Aorta (tissue), 5 donors: ENCODE results near the gene FAM162A. TPM values are rescaled to one million over a fixed set of nuclear protein-coding genes. Genes with fewer than 3 reads are reported as not detected.
"Not testable (repeated sequence)": the region's sequence is repeated elsewhere in the genome, so short reads cannot be mapped to it uniquely, and the experiment has no call there.

Experiments used
- ATAC-seq: fragments of 200-7000 bp; cut with Tn5 transposase; one replicate; pipeline ENCODE4 v1.9.1; 2022; ENCODE audit warnings: moderate library complexity; ENCODE audit not compliant: low FRiP score
- DNase-seq, 2 donors: peaks; one replicate each; pipeline ENCODE4 v3.0.0-alpha.2; 2020
- H3K27ac ChIP-seq, 2 donors: one replicate each; pipeline ENCODE4 v1.5.1; 2013; ENCODE audit warnings: low read length in 2 of 2, mild to moderate bottlenecking in 2 of 2, moderate library complexity in 2 of 2, control low read depth in 1 of 2, inconsistent platforms in 1 of 2, low read depth in 1 of 2
- H3K27me3 ChIP-seq, 2 donors: one replicate each; pipeline ENCODE4 v1.6.1; 2013; ENCODE audit warnings: control low read depth in 1 of 2, low read length in 1 of 2, mild to moderate bottlenecking in 1 of 2, moderate library complexity in 1 of 2; ENCODE audit not compliant: insufficient read depth in 2 of 2, control insufficient read depth in 1 of 2
- H3K36me3 ChIP-seq, 2 donors: one replicate each; pipeline ENCODE4 v1.6.1; 2013; ENCODE audit warnings: control low read depth in 1 of 2, low read length in 1 of 2, mild to moderate bottlenecking in 1 of 2; ENCODE audit not compliant: insufficient read depth in 2 of 2, control insufficient read depth in 1 of 2
- H3K4me1 ChIP-seq, 2 donors: one replicate each; pipeline ENCODE4 v1.6.1; 2013; ENCODE audit warnings: low read length in 2 of 2, control low read depth in 1 of 2, mild to moderate bottlenecking in 1 of 2, moderate library complexity in 1 of 2; ENCODE audit not compliant: insufficient read depth in 2 of 2, control insufficient read depth in 1 of 2
- H3K4me3 ChIP-seq, 2 donors: one replicate each; pipeline ENCODE4 v1.5.1; 2013; ENCODE audit warnings: low read length in 2 of 2, control low read depth in 1 of 2, mild to moderate bottlenecking in 1 of 2
- H3K9me3 ChIP-seq: one replicate; pipeline ENCODE4 v1.6.1; 2013; ENCODE audit warnings: mild to moderate bottlenecking, low read length; ENCODE audit not compliant: control insufficient read depth
- WGBS, 2 donors: extraction: QIAGEN DNeasy Blood & Tissue Kit; methylation state at CpG; one replicate each; pipeline ENCODE4 v1.1.7; 2013; 5-methylcytosine and 5-hydroxymethylcytosine counted together
- intact Hi-C, 2 donors: fragments of 100-400 bp; cut with DNase I; formaldehyde crosslinking; loops; one replicate each; pipeline versions ENCODE4 v1.14.2 to v1.15.0; 2022
- polyA plus RNA-seq, 2 donors: library from polyadenylated mRNA; stranded (reverse); fragments of 200-250 nt; gene quantifications; one replicate each; pipeline ENCODE4 v1.2.3, GENCODE V29; 2013
- total RNA-seq, 2 donors: library from RNA; stranded (reverse); fragmentation: NEBNext Ultra II Directional; extraction: Animal tissue kit (Norgen Biotek cat#: 25700); gene quantifications; one replicate each; pipeline ENCODE4 v1.2.1, GENCODE V29; 2021
- donor health status: healthy with polysubstance abuse.
- donor health status: Bipolar disorder and iron deficiency.
- donor health status: DM: no; HTN: no; CAD: no.
- donor health status: DM: no; HTN: no; CAD: no.
- donor health status: DM: yes; HTN: yes; CAD: no.

FAM162A gene
- total and polyA plus RNA-seq, 4 donors: 23.7 to 57.7 (median 44.2) TPM

GRCh38 chr3:122448218-122448617 lies 64.2 kb downstream of the FAM162A start:
- not testable (repeated sequence) for DNase-seq, ATAC-seq

DNA sequence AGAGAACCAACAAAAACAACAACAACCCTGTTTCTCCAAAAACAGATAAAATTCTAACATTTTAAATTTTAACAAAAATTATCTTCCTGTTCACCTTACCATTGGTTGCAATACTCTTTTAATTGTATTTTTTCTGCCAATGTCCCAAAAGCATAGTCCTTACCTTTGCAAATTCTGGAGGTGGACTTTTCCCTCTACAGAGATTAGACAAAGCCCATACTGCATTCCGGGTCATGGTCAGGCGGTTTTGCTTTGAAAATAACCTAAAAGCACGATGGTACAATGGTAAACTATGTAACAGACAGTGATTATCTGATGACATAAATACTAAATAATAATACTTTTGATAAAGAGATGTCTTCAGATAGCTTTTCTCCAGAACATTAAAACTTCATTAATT lies 67.4 kb downstream of the FAM162A start:
- H3K27me3 ChIP-seq: no peaks in the 10 kb centered on the region
- H3K36me3 ChIP-seq: peaks cover 0 to 4% of the 10 kb centered on the region in 2 donors
- no peak overlapping the region for H3K27ac ChIP-seq
- H3K9me3 ChIP-seq: no peaks in the 10 kb centered on the region
- H3K4me1 ChIP-seq: no peaks in the 10 kb centered on the region
- DNase-seq (no peak), ATAC-seq (no peak)
- WGBS, 2 donors: 89 to 94% methylated on average over 3 of the region's 3 CpGs
- no peak overlapping the region for H3K4me3 ChIP-seq
- intact Hi-C loops: loop anchor here in 1 of 2 donors (10.0 kb wide), 1 partner anchor 233 kb away; the partner anchor contains the start of gene PARP14

More at GRCh38 chr3:122448218-122448617, 64.2 kb downstream of the FAM162A start:
- H3K36me3 ChIP-seq, H3K9me3 ChIP-seq, H3K4me1 ChIP-seq, H3K27ac ChIP-seq, H3K27me3 ChIP-seq, H3K4me3 ChIP-seq, intact Hi-C loops: not testable (repeated sequence)
- WGBS, 2 donors: 94 to 97% methylated on average over 6 of the region's 6 CpGs

GRCh38 chr3:122456074-122456473 lies 72.1 kb downstream of the FAM162A start:
- ATAC-seq (no peak), DNase-seq (no peak)
- Histone ChIP-seq H3K4me3 (no peak overlapping the region), H3K27ac (no peak overlapping the region), H3K4me1 (no peaks in the 10 kb centered on the region), H3K36me3 (peaks cover 2% of the 10 kb centered on the region in 2 donors), H3K9me3 (no peaks in the 10 kb centered on the region), H3K27me3 (no peaks in the 10 kb centered on the region)
- intact Hi-C loops: loop anchor here (5.0 to 10.0 kb wide), 2 partner anchors 221 to 229 kb away; partner anchors contain the start of gene PARP14 (in 1 of the 2)

DNA sequence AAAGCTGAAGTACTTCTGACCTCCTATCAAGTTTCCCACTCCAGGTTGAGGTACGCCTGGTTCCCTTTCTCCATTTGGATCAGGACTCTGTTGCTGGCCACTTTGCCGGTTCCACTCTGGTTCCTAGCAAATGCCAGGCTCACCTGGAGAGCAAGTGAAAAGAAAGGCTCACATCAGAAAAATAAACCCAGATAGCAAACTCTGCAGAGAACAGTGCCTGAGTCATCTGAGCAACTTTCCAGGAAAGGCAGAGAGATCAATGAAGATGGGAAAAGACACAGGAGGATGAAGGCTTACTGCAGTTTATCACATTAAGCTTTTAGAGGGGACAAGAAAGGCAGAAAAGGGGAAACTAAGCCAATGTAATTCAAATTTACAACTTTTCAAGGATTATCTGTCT lies 73.7 kb downstream of the FAM162A start:
- no peaks in the 10 kb centered on the region for H3K27me3 ChIP-seq
- H3K4me3 ChIP-seq: no peak overlapping the region
- ATAC-seq: no peak
- peaks cover 2% of the 10 kb centered on the region in 2 donors for H3K36me3 ChIP-seq
- intact Hi-C loops: loop anchor here (5.0 to 10.0 kb wide), 2 partner anchors 220 to 227 kb away; partner anchors contain the start of gene PARP14 (in 1 of the 2)
- WGBS, 2 donors: 94 to 96% methylated on average over 2 of the region's 2 CpGs
- H3K9me3 ChIP-seq: no peaks in the 10 kb centered on the region
- DNase-seq: no peak
- H3K27ac ChIP-seq: no peak overlapping the region
- no peaks in the 10 kb centered on the region for H3K4me1 ChIP-seq

DNA sequence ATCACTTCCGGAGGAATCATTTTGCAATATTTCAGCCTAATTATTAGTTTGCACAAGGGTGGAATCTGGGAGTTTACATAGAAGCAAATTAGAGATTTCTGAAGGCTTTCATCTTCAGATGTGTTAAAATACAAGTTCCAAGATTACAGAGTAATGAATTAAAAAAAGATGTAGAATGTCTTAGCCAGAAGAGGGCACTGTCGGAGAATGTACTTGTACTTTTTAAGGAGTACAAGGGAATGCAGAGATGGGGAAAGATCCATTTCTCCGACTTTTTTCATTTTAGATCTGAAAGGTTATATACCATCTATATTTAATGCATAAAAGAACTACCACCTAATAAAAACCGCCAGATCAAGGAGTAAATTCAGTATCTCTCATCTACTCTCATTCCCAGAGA lies 75.0 kb downstream of the FAM162A start:
- no peaks in the 10 kb centered on the region for H3K4me1 ChIP-seq
- DNase-seq: no peak
- no peak for ATAC-seq
- H3K27me3 ChIP-seq: no peaks in the 10 kb centered on the region
- intact Hi-C loops: loop anchor here (5.0 to 10.0 kb wide), 2 partner anchors 218 to 226 kb away; partner anchors contain the start of gene PARP14 (in 1 of the 2)
- 50 to 52% methylated on average over 4 of the region's 4 CpGs for WGBS, 2 donors
- peaks cover 2% of the 10 kb centered on the region in 2 donors for H3K36me3 ChIP-seq
- H3K9me3 ChIP-seq: no peaks in the 10 kb centered on the region
- no peak overlapping the region for H3K27ac ChIP-seq
- no peak overlapping the region for H3K4me3 ChIP-seq

DNA sequence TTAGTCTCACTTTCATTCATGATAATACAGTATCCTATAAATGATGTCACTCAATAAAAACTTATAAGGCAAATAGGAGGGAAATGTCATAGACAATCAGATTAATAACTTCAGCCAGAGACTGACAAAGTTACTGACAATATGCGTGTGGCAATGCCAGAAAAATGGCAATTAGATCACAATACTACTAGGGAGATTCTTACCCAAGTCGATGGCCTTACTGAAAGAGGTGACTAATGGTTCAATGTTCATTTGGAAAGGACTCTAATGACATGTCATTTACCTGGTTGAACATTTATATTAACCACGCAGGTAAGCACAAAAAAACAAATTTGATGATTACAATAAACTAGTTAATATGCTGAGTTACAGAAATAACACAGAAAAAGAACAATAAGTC lies 77.8 kb downstream of the FAM162A start:
- H3K4me1 ChIP-seq: no peaks in the 10 kb centered on the region
- H3K27ac ChIP-seq: no peak overlapping the region
- DNase-seq (no peak), ATAC-seq (no peak)
- intact Hi-C loops: no loop called here
- peaks cover 2% of the 10 kb centered on the region in 2 donors for H3K36me3 ChIP-seq
- 77 to 82% methylated on average over 3 of the region's 3 CpGs for WGBS, 2 donors
- H3K27me3 ChIP-seq: no peaks in the 10 kb centered on the region
- no peaks in the 10 kb centered on the region for H3K9me3 ChIP-seq
- H3K4me3 ChIP-seq: no peak overlapping the region

Other genes with a start within 250 kb of the FAM162A start
- gene CASR, start 200.5 kb upstream of the FAM162A start, total RNA-seq: not detected
- gene CASR, start 200.5 kb upstream of the FAM162A start, polyA plus RNA-seq: not detected
- 1 to 10 TPM; 3.6 to 9.3 TPM for gene CSTA, start 58.9 kb upstream of the FAM162A start, total RNA-seq
- 10 to 100 TPM in 1 of 2 donors, 1 to 10 TPM in 1; 5.7 to 11.4 TPM for gene CSTA, start 58.9 kb upstream of the FAM162A start, polyA plus RNA-seq
- 10 to 100 TPM; 10.6 to 18.6 TPM for gene MIX23, start 951 bp upstream of the FAM162A start, total RNA-seq
- gene MIX23, start 951 bp upstream of the FAM162A start, polyA plus RNA-seq: 10 to 100 TPM; 13.2 to 17.3 TPM
- gene WDR5B, start 31.9 kb downstream of the FAM162A start, total RNA-seq: 1 to 10 TPM; 4.2 to 4.3 TPM
- gene WDR5B, start 31.9 kb downstream of the FAM162A start, polyA plus RNA-seq: 1 to 10 TPM; 1.6 to 4.1 TPM
- gene KPNA1, start 130.8 kb downstream of the FAM162A start, total RNA-seq: 10 to 100 TPM; 71.8 to 74.1 TPM
- gene KPNA1, start 130.8 kb downstream of the FAM162A start, polyA plus RNA-seq: 10 to 100 TPM; 11.6 to 14.9 TPM
- 10 to 100 TPM; 30.4 to 41.9 TPM for gene PARP9, start 180.1 kb downstream of the FAM162A start, total RNA-seq
- 10 to 100 TPM; 13.5 to 20.5 TPM for gene PARP9, start 180.1 kb downstream of the FAM162A start, polyA plus RNA-seq
- gene DTX3L, start 180.2 kb downstream of the FAM162A start, total RNA-seq: 10 to 100 TPM; 26.6 to 33.3 TPM
- 1 to 10 TPM; 5.5 to 6.0 TPM for gene DTX3L, start 180.2 kb downstream of the FAM162A start, polyA plus RNA-seq
- 1 to 10 TPM; 2.3 to 7.3 TPM for gene PARP15, start 193.5 kb downstream of the FAM162A start, total RNA-seq
- under 1 TPM; 0.13 to 0.28 TPM for gene PARP15, start 193.5 kb downstream of the FAM162A start, polyA plus RNA-seq